Stimulated activated CD8-positive, alpha-beta memory T cell treated with anti-CD3 and anti-CD28 coated beads, Interleukin-15, amount 100 ng/mL, for 48 hours (primary cell): Measurements from ENCODE around the gene HECTD4.
"Not testable (repeated sequence)": the region's sequence is repeated elsewhere in the genome, so short reads cannot be mapped to it uniquely, and the experiment has no call there.

ENCODE experiments used
- DNase-seq, 2 donors: peaks; one replicate each; pipeline ENCODE4 v3.0.0-alpha.2; 2020; ENCODE audit warnings: low read depth in 2 of 2

The HECTD4 gene

DNA sequence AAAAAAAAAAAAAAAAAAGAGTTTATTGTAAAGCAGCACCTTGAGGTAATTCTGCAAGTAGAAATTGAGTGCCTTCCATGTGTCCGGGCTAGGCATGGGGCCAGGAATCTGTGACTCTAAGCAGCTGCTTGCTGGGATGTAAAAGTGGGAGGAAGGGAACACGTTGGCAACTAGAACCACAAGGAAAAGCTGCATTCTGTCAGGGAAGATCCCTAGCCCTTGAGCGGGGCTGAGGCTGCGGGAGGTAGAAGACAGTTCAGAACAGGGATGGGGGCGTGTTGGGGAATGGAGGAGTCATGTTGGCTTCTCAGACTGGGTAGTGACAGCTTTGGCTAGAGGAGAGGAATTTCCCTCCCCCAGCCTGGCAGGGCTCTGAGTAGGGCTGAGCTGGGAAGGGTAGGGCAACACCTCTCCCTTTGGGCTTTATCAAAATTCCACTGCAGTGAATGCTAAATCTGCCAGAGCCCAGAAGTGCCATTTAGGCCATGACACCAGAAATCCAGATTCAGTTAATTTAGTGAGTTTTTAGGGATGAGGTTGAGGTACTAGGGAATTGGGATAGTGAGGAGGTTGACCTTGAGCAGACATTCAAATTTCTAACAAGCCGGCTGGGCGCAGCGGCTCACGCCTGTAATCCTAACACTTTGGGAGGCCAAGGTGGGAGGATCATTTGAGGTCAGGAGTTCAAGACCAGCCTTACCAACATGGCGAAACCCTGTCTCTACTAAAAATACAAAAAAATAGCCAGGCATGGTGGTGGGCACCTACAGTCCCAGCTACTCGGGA, 260.3 kb downstream of the HECTD4 start:
- DNase-seq: no peak

DNA sequence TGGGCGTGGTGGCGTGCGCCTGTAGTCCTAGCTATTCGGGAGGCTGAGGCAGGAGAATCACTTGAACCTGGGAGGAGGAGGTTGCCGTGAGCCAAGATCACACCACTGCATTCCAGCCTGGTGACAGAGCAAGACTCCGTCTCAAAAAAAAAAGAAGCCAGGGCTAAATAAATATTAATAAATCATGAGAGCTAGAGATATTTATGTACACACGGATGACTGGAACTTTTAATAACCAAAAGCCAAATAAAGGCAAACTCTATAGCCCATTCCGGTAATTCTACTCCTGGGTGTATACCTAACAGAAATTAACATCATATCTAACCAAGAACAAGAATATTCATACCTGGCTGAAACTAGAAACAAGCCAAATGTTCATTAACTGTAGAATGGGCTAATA, 264.5 kb downstream of the HECTD4 start:
- no peak for DNase-seq

DNA sequence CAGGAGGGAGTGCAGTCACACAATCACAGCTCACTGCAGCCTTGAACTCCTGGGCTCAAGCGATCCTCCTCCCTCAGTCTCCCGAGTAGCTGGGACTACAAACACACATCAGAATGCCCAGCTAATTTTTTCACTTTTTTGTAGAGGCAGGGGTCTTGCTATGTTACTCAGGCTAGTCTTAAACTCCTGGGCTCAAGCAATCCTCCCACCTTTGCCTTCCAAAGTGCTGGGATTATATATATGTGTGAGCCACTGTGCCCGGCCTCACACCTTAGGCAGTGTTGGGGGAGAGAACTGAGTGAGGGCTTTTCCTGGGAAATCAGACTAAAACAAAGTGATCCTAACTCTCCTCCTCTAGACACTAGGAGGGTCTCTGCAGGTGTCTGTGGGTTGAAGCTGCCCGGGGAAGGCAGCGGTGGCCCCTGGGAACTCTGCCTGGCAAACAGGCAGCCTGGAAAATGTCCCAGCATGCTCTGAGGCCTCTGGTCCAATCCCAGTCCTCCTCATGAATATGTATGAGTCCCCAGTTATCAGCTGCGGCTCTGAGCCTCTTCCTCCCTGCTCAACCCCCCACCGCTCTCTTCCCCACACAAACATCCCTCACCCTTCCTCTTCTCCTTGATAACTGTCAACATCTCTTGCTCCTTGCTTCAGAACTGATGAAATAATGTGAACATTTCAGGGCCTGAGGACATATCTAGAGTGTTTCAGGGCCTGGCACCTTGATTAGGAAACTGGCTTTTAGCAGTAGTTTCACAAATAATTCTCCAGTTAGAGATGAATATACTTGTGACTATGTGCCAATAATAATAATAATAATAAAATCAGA, 265.8 kb downstream of the HECTD4 start:
- DNase-seq: no peak

DNA sequence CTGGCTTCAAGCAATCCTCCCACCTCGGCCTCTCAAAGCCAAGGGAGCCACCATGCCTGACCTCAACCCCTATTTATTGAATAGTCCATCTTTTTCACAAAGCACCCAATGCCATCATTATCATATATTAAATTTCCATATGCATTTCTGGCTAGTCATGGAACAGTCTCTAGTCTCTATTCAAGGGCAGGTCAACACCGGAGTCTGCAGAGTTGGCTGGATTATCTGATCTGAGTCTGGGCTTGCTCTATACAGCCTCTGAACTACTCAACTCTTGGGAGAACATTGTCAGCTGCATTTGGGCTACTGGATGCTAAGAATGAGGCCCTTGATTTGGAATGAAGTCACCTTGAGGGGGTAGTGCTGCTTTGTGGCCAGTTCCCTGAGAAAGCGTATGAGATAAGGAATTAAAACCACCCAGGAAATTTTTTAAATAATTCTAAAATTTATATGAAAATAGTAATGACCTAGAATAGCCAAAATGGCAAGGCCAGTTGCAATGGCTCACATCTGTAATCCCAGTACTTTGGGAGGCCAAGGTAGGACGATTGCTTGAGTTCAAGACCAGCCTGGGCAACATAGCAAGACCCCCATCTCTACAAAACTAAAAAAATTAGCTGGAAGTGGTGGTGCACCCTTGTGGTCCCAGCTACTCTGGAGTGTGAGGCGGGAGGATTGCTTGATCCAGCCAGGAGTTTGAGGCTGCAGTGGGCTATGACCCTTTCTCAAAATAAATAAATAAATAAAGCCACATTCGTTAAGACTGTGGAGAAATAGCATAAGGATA, 266.8 kb downstream of the HECTD4 start:
- no peak for DNase-seq

DNA sequence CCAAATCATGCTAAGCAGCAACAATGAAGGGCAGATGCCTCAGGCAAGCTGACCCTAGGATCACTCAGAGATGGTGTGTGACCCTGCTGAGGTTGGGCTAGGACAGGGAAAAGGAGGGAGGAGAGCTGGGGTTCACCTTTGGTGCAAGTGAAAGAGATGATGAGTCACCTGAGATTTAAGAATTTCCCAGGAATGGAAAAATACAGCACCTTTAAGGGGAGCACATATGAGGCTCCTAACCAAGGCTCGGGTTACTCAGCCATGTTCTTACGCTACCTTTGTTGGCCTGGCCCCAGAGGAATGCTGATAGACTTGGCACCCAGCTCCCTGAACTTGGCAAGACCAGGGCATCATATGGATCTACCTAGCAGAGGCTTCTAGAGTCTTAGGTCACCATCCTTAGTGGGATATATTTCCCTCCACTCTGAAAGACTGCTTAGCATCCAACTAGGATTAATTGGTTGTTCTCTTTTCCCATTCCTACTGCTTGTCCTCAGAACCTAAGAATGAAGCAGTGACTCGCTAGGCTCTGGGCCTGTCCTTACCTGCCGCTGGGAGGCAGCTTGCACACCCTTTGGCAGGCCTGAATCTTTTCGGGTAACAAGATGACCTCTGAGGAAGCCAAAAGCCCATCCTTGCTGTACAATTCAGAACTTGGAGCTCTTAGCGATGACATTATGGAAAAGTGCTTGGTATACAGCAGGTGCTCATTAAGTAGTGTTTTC, 269.7 kb downstream of the HECTD4 start:
- DNase-seq: no peak

DNA sequence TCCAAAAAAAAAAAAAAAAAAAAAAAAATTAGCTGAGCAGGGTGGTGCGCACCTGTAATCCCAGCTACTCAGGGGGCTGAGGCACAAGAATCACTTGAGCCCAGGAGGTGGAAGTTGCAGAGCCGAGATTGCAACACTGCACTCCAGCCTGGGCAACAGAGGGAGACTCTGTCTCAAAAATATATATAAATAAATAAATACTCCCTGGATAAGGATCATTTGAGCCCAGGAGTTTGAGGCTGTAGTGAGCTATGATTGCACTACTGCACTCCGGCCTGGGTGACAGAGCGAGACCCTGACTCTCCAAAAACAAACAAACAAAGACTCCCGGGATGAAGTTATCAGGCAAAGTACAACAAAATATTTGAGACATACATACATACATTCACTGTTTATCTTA, 270.3 kb downstream of the HECTD4 start:
- no peak for DNase-seq

DNA sequence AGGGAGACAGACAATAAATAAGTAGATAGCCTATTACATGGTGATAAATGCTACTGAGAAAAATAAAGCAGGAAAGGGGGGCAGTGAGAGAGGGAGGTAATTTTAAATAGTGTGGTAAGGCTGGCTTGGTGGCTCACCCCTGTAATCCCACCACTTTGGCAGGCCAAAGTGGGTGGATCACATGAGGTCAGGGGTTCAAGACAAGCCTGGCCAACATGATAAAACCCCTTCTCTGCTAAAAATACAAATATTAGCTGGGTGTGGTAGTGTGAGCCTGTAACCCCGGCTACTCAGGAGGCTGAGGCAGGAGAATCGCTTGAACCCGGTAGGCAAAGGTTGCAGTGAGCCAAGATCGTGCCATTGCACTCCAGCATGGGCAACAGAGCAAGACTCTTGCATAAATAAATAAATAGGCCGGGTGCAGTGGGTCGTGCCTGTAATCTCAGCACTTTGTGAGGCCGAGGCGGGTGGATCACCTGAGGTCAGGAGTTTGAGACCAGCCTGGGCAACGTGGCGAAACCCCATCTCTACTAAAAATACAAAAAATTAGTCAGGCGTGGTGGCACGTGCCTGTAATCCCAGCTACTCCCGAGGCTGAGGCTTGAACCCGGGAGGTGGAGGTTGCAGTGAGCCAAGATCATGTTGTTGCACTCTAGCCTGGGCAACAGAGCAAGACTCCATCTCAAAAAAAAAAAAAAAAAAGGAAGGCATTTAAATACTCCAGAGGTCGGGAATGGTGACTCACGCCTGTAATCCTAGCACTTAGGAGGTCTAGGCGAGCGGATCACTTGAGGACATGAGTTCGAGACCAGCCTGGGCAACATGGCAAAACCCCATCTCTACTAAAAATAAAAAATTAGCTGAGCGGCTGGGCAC, 271.2 kb downstream of the HECTD4 start:
- DNase-seq: not testable (repeated sequence)
